ENCODE results near the gene PKM.
"Not testable (repeated sequence)": the region's sequence is repeated elsewhere in the genome, so short reads cannot be mapped to it uniquely, and the experiment has no call there.

Gene PKM

DNA sequence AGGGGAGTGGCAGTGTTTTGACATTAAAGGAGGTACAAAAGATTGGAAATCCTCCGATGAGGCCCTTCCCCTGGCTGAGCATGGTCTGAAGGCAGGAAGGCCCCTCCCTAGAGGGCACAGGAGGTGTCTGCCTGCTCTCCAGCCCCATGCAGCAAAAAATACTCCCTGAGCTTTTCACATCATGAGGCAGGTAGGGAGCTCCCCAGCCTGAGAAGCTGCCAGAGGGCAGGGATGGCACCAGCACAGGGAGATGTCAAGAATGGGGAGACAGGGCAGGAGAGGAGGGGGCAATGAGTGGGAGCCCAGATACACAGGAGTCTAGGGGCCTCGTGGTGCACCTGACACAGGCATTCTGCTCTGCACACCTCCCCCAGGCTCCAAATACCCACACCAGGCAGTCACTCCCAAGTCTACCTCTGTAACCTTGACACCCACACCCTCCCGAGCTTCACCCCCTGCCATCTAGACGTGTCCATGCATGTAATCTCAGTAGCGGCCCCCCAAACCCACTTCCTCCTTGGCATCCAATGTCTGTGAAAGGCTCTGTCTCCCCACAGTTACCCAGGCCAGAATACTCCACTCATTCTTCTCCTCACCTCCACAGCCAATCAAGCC, 56.3 kb downstream of the PKM start:
- no peak for DNase-seq

DNA sequence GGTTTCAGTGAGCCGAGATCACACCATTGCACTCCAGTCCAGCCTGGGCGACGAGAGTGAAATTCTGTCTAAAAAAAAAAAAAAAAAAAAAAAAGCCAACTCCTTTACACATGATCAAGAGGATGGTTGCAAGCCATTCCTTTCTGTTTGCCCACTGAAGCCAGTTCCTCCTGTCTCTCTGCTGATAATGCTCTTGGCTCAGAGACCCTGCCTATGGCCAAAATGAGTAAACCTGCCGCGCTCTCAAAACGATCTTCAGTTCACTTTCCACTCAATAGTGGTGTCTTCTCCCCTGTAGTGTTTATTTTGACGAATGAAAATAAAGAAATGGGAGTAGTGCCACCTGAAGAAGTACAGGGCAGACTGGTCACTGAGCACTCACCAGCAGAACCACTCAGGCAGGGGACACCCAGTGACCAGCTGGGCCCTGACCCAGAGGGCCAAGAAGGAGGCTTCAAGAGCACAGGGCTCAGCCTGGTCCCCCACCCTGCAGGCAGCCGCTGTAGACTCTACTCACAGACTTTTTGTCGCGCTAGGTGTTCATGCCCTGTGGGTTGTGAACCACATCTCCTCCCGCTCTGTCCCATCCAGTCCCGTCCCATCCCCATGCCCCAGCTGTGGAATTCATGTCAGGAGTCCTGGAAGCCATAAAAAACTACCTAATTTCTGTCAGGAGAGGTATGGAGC, 57.0 kb downstream of the PKM start:
- no peak for DNase-seq

DNA sequence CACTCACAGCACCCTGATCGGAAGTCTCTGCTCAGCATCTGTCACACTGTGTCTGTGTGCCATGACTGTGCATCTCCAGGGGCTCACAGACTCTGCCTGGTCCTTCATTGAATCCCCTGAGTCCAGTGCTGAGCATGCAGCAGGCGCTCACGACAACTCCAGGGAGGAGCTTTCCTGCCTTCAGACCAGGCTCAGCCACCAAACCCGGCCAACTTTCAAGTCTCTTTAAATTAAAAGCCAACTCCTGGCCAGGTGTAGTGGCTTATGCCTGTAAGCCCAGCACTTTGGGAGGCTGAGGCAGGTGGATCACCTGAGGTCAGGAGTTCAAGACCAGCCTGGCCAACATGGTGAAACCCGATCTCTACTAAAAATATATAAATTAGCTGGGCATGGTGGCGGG, 57.6 kb downstream of the PKM start:
- DNase-seq: no peak

- no peak for DNase-seq
Measured at GRCh38 chr15:72172796-72173195, 58.2 kb downstream of the PKM start.

GRCh38 chr15:72171978-72172377, 59.0 kb downstream of the PKM start:
- not testable (repeated sequence) for DNase-seq

GRCh38 chr15:72170691-72171090, 60.3 kb downstream of the PKM start:
- no peak for DNase-seq

DNA sequence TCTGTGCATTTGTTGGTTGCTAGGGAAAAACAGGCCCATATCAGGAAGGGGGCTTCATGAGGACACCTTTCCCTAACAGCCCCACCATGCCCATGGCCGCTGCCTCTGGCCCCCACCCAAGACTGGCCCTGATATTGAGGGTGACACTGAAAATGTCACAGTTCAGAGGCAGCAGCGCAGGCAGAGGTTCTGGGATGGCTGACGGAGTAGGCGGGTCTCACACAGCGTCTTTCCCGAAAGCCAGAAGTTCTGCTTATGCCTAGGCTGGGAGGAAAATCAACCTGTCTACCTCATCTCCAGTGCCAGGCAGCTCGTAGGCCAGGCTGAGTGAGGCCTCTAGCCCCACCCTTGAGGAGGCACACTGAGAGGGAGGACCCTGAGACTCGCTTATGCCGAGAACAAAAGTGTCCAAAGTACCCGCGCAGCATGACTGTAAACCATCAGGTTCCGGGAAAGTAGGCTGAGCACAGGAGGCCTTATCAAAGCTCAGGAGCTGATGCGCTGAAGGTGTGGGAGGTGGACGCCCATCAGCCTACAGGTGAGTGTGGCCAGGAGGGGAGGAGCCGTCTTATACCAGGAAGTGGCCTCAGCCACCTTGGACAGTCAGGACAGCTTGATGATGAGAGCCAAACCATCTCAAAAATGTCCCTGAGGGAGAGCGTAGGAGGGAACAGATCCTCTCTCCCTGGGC, 60.9 kb downstream of the PKM start:
- DNase-seq: no peak

DNA sequence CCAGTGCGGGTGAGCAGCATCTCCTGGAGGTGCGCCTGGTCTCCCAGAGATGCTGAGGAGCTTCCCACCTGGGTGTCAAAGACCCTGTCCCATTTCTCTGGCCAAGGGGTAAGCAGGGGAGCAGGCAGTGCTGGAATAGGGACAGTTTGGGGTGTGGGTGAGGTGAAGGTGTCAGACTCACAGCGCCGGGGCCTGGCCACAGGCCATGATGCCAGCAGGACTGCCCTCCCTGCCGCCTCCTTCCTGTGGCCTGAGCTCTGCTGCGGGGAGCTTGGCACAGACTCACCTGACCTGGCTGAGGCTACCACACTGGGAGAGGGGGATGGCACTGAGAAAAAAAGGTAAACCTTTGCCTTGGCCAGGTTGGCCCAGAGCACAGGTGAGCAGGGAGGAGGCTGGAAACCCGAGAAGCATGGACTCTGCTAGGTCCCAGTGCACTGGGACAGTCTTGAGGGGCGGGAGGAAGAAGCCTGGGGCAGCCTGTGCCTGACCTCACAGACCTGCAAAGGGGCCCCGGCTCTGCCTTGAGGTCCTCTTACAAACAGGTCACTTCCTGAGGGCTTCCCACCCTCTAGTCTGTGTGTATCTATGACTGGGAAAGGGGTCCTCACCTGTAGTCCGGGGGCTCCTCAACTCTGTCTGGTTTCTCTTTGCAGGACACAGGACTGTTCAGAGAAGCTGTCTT, 61.6 kb downstream of the PKM start:
- no peak for DNase-seq

DNA sequence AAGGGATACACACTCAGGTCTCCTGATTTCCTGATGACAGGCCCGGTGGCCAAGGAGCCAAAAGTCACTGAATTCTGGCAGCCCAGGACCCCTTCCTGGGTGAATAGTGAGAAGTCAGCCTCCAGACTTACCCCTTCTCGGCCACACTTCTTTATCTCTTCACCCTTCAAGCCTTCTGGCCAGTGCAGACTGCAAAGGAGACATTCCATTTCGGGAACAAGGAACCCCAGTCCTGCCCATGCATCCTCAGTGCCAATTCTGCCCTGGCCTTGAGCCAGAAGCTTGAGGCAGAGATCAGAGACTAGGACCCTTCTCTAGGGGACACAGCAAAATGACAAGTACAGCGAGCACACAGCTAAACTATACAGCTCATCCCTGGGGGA, 62.2 kb downstream of the PKM start:
- DNase-seq: no peak

DNA sequence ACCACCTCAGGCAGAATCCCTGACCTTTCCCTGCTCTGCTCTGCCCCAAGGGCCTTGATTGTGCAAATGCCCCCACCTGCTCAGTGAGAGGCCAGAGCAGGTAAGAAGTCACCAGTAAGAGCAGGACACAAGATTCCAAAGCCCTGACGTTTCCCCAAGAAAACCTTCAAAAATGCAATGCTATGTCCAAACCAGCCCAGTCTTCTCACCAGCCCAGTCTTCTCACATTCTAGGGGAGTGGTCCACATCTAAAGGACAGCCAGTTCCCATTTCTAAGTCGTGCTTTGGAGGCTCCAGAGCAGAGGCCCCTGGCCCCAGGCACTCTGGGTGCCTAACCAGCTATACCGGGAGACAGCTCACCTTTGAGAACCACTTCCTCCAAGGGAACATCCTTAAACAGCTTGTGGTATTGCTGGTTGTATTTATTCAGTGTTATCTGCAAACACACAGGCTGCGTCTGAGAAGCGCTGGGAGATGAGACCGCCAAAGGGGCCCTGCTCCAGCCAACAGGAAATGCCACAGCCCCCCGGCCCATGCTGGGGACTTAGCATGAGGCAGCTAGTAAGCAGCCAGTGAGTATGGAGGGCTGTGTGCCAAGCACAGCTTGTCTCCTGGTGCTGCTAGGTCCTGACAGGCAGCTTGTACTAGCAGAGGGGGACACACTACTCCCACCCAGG, 62.7 kb downstream of the PKM start:
- peak; percentile 53 for DNase-seq

GRCh38 chr15:72167445-72167844, 63.5 kb downstream of the PKM start:
- no peak for DNase-seq

DNA sequence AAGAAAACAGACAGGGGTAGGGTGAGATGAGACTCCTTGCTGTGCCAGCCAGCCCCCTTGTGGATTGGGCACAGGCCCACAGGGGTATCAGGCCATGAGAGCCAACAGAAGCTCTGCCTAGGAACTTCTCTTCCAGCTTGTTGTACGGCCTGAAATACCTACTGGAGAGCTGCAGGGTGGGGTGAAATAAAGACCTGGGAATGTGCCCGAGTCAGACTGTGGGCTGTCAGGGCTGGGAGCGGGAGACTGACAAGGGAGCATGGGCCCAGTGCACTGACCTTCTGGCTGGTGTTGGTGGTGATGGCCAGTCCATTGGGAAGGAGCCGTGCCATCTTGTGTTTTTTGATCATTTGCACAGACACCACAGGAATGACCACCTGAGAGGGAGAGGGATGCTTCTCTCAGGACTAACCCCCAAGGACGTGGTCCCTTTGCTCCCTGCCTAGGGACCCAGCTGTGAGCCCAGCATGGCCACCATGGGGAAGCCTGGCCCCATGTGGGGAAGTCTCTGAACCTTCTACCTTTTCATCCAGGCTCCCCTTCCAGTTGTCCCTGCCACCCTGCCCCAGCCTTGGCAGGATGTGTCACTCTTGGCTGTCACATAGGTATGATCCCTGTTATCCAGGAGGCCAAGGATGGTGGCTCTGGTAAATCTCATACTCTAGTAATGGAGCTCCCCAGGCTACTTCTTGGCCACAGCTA, 64.1 kb downstream of the PKM start:
- no peak for DNase-seq

DNA sequence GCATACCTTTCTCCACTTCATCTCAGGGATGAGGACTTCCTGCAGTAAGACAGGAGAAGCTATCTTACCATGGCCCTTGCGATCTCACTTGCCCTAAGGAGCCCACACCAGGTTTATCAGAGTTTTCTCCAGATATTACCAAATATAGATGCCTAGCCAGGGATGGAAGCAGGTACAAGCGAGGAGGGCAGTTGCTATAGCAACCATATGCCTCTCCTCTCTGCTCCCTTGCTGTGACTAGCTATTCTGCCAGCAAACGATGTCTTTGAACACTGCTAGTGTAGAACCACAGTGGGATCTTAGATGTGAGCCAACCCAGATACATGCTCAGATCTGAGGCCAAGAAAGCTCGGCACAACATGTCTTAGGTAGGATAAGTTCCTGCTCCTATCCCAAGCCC, 67.3 kb downstream of the PKM start:
- no peak for DNase-seq

DNA sequence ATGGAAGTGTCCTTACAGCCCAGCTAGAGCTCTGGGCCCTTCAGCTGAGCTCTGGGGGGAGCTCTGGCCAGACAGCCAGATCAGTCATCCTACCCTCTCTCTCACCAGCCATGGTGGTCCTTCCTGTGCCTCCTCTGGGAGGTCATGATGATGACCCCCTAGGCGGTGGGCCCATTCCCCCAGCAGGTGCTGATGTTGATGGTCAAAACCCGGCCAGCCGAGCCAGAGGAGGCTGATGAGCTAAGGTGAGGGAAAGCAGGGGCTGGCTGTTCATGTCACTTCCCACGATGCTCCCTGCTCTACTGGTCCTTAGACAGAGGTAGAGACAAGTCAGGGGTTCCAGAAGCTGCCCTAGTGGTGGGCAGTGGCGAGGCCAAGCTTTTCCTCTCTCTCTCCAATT, 68.4 kb downstream of the PKM start:
- no peak for DNase-seq

GRCh38 chr15:72161361-72162132, 69.4 kb downstream of the PKM start:
- no peak for DNase-seq

DNA sequence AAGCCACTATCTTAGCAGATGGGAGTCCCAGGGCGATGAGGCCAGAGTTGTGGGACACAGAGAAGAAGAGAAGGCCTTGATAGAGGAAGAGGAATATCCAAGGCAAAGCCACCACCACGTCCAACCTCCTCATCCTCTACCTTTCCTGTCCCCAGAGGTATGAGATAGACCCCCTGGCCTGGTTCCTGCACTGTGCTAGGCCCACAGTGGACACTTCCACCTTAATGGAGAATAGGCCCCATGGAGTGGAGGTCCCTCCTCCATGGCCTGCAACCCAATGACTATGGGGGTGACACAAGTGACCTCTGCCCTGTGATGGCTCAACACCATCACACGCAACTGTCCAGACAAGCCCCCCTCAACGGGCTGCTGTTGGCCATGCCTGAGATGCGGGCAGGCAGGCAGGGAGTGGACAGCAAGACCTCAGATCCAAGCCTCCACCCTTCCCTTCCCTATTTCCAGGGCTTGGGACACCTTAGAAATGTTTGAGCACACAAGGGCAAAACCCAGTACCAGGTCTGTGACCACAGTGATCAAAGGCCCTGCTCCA, 70.2 kb downstream of the PKM start:
- DNase-seq: no peak

GRCh38 chr15:72156928-72157327, 74.1 kb downstream of the PKM start:
- DNase-seq: no peak

- peak; percentile 82 for DNase-seq
Measured at GRCh38 chr15:72155635-72156616, 75.1 kb downstream of the PKM start.

DNA sequence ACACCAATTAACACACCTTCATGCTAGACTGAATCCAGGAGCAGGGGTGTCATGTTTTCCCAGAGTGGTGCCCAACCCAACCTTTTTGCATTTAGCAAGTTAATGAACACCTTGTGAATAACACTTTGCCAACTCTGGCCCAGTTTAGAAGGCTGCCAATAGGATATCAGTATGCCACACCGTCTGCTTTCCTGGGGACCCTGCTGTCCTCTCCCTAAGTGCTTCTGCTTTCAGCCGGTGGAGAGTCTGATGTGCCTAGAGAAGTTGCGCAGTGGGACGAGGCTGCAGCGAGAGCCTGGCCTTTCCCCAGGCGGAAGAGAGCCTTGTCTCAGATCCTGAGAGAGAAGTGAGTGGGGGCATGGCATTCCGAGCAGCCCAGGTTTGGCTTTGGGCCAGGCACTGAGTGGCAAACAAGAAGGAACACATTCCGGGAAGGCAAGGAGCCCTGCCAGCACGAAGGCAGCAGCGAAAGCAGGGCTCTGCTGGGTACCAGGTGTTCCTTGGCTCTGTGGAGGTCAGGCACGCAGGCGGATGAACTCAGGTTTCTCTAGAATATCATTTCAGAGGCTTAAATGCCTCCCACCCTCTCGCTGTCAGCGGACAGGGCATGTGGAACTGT, 75.9 kb downstream of the PKM start:
- peak; percentile 24 for DNase-seq

DNA sequence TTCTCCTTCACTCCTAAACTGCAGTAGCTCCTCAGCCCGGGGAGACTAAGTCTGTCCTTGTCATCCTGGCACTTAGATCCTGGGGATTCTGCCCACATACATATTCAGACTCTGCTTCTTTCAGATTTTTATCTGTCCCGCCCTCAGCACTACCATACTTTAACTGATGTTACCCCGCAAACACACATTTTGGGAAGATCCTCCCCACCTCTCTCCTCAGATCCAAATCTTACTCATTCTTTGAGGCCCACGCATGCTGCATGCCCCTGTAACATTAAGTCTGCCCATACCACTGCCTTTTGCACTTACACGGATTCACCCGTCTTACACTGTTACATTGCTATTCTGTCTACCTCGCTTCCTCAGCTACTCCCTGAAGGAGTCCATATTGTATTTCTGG, 76.7 kb downstream of the PKM start:
- no peak for DNase-seq

Measured in fibroblast of upper back skin (primary cell).